Measurements from ENCODE around the gene SYT12.

The SYT12 gene

GRCh38 chr11:67031791-67032561, 9.0 kb downstream of the SYT12 start:
- DNase-seq, result no peak

GRCh38 chr11:67032830-67033551, 10.1 kb downstream of the SYT12 start:
- no peak for DNase-seq

GRCh38 chr11:67033661-67034166, 10.8 kb downstream of the SYT12 start:
- DNase-seq, result no peak

- no peak for DNase-seq
Observed at GRCh38 chr11:67034350-67034749, 11.4 kb downstream of the SYT12 start.

GRCh38 chr11:67040147-67040546, 17.2 kb downstream of the SYT12 start:
- no peak for DNase-seq

- no peak for DNase-seq
Observed at GRCh38 chr11:67041602-67042001, 18.7 kb downstream of the SYT12 start.

GRCh38 chr11:67043572-67044349, 20.8 kb downstream of the SYT12 start:
- no peak for DNase-seq

GRCh38 chr11:67044496-67044895, 21.6 kb downstream of the SYT12 start:
- DNase-seq, result no peak

- DNase-seq, result no peak
Observed at GRCh38 chr11:67045314-67045713, 22.4 kb downstream of the SYT12 start.

GRCh38 chr11:67048515-67049130, 25.7 kb downstream of the SYT12 start:
- no peak for DNase-seq

GRCh38 chr11:67050139-67050538, 27.2 kb downstream of the SYT12 start:
- no peak for DNase-seq

GRCh38 chr11:67051180-67051893, 28.4 kb downstream of the SYT12 start:
- no peak for DNase-seq

- no peak for DNase-seq
Observed at GRCh38 chr11:67051945-67052488, 29.1 kb downstream of the SYT12 start.

GRCh38 chr11:67052891-67053290, 30.0 kb downstream of the SYT12 start:
- DNase-seq, result no peak

GRCh38 chr11:67053896-67054329, 31.0 kb downstream of the SYT12 start:
- peak; percentile 43 for DNase-seq

GRCh38 chr11:67054346-67054835, 31.5 kb downstream of the SYT12 start:
- no peak for DNase-seq

- DNase-seq, result no peak
Observed at GRCh38 chr11:67054836-67055523, 32.0 kb downstream of the SYT12 start.

- no peak for DNase-seq
Observed at GRCh38 chr11:67055812-67056211, 32.9 kb downstream of the SYT12 start.

- DNase-seq, result peak; percentile 48
Observed at GRCh38 chr11:67056267-67057204, 33.6 kb downstream of the SYT12 start, which contains the start of gene RHOD. Gene RHOD, plus strand, starts transcription at chr11:67056847. Its CDS starts 56 bp downstream, at chr11:67056903.

GRCh38 chr11:67057205-67057672, 34.3 kb downstream of the SYT12 start:
- no peak for DNase-seq

Measured in activated naive CD4-positive, alpha-beta T cell treated with anti-CD3 and anti-CD28 coated beads, Interleukin-2, amount 50 U/mL, for 16 hours (primary cell).